T-helper 1 cell treated with Interleukin-12 subunit alpha and Interleukin-12 subunit beta and Interleukin-4 antibody, amounts not matched to agents 30 μg/mL and 1 μg/mL, for 36 hours (primary cell): ENCODE results near the gene PGC.
"Not testable (repeated sequence)": the region's sequence is repeated elsewhere in the genome, so short reads cannot be mapped to it uniquely, and the experiment has no call there.

Experiments
- H3K27ac Mint-ChIP-seq: one replicate; pipeline ENCODE4 v1.8.0; 2021; ENCODE audit warnings: mild to moderate bottlenecking, mixed read lengths
- H3K27me3 Mint-ChIP-seq: one replicate; pipeline ENCODE4 v1.8.0; 2021; ENCODE audit warnings: low read depth, mixed read lengths
- H3K36me3 Mint-ChIP-seq: one replicate; pipeline ENCODE4 v1.8.0; 2021; ENCODE audit warnings: low read depth, mixed read lengths
- H3K4me1 Mint-ChIP-seq: one replicate; pipeline ENCODE4 v1.8.0; 2021; ENCODE audit warnings: low read depth, mixed read lengths
- H3K4me3 Mint-ChIP-seq: one replicate; pipeline ENCODE4 v1.8.0; 2021; ENCODE audit warnings: mild to moderate bottlenecking, moderate library complexity, mixed read lengths
- H3K9me3 Mint-ChIP-seq: one replicate; pipeline ENCODE4 v1.8.0; 2021; ENCODE audit warnings: mixed read lengths

The PGC gene

GRCh38 chr6:41766043-41766664, 19.0 kb upstream of the PGC start:
- not testable (repeated sequence) for H3K9me3 Mint-ChIP-seq, H3K36me3 Mint-ChIP-seq, H3K4me1 Mint-ChIP-seq, H3K27me3 Mint-ChIP-seq, H3K27ac Mint-ChIP-seq, H3K4me3 Mint-ChIP-seq

- no peak overlapping the region for H3K27ac Mint-ChIP-seq
- peaks cover 3% of the 10 kb centered on the region for H3K4me1 Mint-ChIP-seq
- H3K9me3 Mint-ChIP-seq, result no peaks in the 10 kb centered on the region
- no peaks in the 10 kb centered on the region for H3K27me3 Mint-ChIP-seq
- no peak overlapping the region for H3K4me3 Mint-ChIP-seq
- no peaks in the 10 kb centered on the region for H3K36me3 Mint-ChIP-seq
These were observed 16.3 kb upstream of the PGC start for GRCh38 chr6:41763470-41763869.

DNA sequence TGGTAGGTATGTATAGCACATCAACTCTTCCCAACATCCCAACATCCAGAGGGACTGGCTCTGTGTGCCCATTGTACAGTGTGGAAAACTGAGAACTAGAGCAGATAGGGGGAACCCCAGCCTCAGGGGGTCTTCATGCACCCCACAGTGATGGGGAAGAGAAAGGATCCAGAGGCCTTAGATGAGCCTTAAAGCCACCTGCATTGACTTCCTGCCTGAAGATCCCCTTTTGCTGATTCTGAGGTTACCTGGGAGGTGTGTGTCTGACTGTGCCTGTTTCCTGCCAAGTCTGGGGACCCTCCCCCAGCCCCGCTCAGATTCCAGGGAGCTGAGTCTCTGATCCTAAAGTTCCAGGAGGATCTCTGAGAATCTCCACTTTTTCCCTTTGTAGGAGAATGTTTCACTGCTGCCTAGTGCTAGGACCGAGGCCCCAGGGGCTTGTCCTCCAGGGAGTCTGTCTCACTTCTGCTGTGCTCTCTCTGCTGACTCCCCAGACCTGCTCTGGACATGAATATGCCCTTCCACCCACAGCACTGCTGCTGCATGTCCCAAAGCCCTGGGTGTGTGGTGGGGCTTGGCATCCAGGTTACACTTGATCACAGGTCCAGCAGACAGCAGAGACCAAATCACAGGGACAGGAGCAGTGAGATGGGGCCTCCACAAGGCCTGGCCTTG, 12.8 kb upstream of the PGC start:
- H3K9me3 Mint-ChIP-seq, result no peaks in the 10 kb centered on the region
- H3K36me3 Mint-ChIP-seq, result no peaks in the 10 kb centered on the region
- H3K4me3 Mint-ChIP-seq, result no peak overlapping the region
- H3K4me1 Mint-ChIP-seq, result no peaks in the 10 kb centered on the region
- H3K27ac Mint-ChIP-seq, result no peak overlapping the region
- peaks cover 4% of the 10 kb centered on the region for H3K27me3 Mint-ChIP-seq

- Mint-ChIP-seq H3K4me3 (no peak overlapping the region), H3K36me3 (no peaks in the 10 kb centered on the region), H3K4me1 (no peaks in the 10 kb centered on the region)
These were observed 12.1 kb upstream of the PGC start for GRCh38 chr6:41759106-41759904.

GRCh38 chr6:41758641-41759035, 11.4 kb upstream of the PGC start:
- H3K27ac Mint-ChIP-seq, result no peak overlapping the region

More at GRCh38 chr6:41759106-41759904, 12.1 kb upstream of the PGC start:
- no peak overlapping the region for H3K27ac Mint-ChIP-seq
- peaks cover 4% of the 10 kb centered on the region for H3K27me3 Mint-ChIP-seq
- H3K9me3 Mint-ChIP-seq, result no peaks in the 10 kb centered on the region

DNA sequence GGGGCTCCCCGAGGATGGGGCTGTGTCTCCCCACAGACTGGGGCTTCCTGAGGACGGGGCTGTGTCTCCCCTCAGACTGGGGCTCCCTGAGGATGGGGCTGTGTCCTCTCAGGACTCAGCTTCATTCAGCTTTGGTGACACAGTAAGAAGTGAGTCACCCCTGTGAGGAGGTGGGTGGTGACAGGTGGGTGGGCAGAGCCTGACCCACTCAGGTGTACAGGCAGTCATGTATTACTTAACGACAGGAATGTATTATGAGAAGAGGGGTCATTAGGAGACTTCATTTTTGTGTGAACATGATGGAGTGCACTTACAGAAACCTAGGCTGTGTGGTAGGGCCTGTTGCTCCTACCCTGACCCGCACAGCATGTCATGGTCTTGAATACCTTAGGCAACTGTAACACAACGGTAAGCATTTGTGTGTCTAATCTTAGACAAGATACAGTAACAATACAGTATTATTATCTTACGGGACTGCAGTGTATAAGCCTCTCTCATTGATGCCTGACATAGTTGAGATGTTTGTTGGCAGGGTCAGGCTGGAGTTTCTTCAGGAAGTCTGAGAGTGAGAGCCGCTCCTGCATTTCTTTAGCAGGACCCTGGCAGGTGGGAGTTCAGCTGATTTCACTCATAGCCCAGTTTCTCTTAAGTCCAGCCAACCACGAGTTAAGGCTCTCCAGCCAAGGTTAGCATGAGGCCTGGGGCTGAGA, 10.9 kb upstream of the PGC start:
- H3K4me3 Mint-ChIP-seq, result no peak overlapping the region
- no peaks in the 10 kb centered on the region for H3K36me3 Mint-ChIP-seq
- H3K27ac Mint-ChIP-seq, result no peak overlapping the region
- peaks cover 14% of the 10 kb centered on the region for H3K27me3 Mint-ChIP-seq
- H3K9me3 Mint-ChIP-seq, result no peaks in the 10 kb centered on the region
- H3K4me1 Mint-ChIP-seq, result no peaks in the 10 kb centered on the region

More at GRCh38 chr6:41758641-41759035, 11.4 kb upstream of the PGC start:
- Mint-ChIP-seq H3K4me1 (no peaks in the 10 kb centered on the region), H3K36me3 (no peaks in the 10 kb centered on the region), H3K4me3 (no peak overlapping the region), H3K27me3 (peaks cover 9% of the 10 kb centered on the region), H3K9me3 (no peaks in the 10 kb centered on the region)

DNA sequence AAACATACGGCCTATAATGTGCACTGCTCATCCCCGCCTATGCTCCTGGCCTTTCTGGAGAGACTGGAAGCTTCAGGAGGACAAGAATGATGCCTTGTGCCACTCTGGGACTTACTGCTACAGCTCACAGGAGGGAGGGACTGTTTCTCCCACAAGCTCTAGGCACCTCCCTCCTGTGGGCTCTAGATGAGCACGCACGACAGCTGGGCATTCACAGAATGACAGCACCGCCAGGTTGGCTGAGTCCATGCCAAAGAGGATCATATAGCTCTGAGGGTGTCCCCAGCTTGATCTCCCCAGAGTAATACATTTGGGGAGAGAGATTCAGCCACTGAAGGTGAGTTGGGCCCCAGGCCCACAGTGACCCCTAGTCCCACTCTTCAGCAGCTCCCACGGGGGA, 10.1 kb upstream of the PGC start:
- Mint-ChIP-seq H3K27ac (no peak overlapping the region), H3K4me3 (no peak overlapping the region), H3K27me3 (peaks cover 15% of the 10 kb centered on the region), H3K9me3 (no peaks in the 10 kb centered on the region), H3K4me1 (no peaks in the 10 kb centered on the region), H3K36me3 (no peaks in the 10 kb centered on the region)

GRCh38 chr6:41756354-41756753, 9.2 kb upstream of the PGC start:
- Mint-ChIP-seq H3K27me3 (peaks cover 15% of the 10 kb centered on the region), H3K4me3 (no peak overlapping the region), H3K4me1 (no peaks in the 10 kb centered on the region), H3K27ac (no peak overlapping the region), H3K36me3 (no peaks in the 10 kb centered on the region), H3K9me3 (no peaks in the 10 kb centered on the region)

GRCh38 chr6:41755895-41756294, 8.7 kb upstream of the PGC start:
- Mint-ChIP-seq H3K27me3 (peaks cover 15% of the 10 kb centered on the region), H3K4me3 (no peak overlapping the region), H3K9me3 (no peaks in the 10 kb centered on the region), H3K36me3 (no peaks in the 10 kb centered on the region), H3K4me1 (no peaks in the 10 kb centered on the region), H3K27ac (no peak overlapping the region)

DNA sequence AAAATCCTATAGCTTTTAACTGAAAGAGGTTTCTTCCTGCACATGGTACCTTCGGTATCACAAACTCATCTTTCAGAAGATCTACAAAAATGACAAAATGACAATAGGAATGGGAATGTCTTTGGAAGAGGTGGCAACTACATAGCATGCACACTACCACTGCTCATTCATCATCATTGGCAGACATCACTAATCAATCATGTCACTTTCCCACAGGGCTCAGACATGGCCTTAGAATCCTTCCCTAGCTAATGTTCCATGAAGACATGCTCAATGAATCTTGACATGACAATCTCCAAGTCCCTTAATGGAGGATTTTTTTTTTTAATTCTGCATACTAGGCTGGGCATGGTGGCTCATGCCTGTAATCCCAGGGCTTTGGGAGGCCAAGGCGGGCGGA, 3.2 kb upstream of the PGC start:
- H3K9me3 Mint-ChIP-seq, result no peaks in the 10 kb centered on the region
- no peak overlapping the region for H3K4me3 Mint-ChIP-seq
- H3K27ac Mint-ChIP-seq, result no peak overlapping the region
- peaks cover 19% of the 10 kb centered on the region for H3K27me3 Mint-ChIP-seq
- no peaks in the 10 kb centered on the region for H3K4me1 Mint-ChIP-seq
- no peaks in the 10 kb centered on the region for H3K36me3 Mint-ChIP-seq

- no peak overlapping the region for H3K4me3 Mint-ChIP-seq
- H3K9me3 Mint-ChIP-seq, result no peaks in the 10 kb centered on the region
- no peak overlapping the region for H3K27ac Mint-ChIP-seq
- H3K27me3 Mint-ChIP-seq, result peaks cover 11% of the 10 kb centered on the region
- no peaks in the 10 kb centered on the region for H3K4me1 Mint-ChIP-seq
- no peaks in the 10 kb centered on the region for H3K36me3 Mint-ChIP-seq
These were observed 1.3 kb upstream of the PGC start for GRCh38 chr6:41748542-41748941.

GRCh38 chr6:41748102-41748477, 893 bp upstream of the PGC start:
- Mint-ChIP-seq H3K4me3 (no peak overlapping the region), H3K36me3 (no peaks in the 10 kb centered on the region), H3K27ac (no peak overlapping the region), H3K4me1 (no peaks in the 10 kb centered on the region), H3K27me3 (peaks cover 8% of the 10 kb centered on the region), H3K9me3 (no peaks in the 10 kb centered on the region)

DNA sequence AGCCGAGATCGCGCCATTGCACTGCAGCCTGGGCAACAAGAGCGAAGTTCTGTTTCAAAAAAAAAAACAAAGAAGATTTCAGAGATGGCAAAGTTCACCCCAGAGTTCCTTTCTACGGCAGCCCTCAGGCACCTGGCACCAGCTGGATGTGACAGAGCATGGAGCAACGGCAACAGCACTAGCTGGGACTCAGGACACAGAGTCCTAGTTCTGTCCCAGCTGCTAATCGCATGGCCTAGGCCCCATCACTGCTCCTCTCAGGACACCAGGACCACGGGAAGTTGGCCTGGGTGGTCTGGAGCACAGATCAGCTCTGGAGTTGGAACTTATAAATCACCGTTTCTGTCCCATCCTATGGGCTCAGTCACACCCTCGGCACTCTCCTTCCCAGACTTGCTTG, 1.1 kb downstream of the PGC start:
- H3K27ac Mint-ChIP-seq, result no peak overlapping the region
- no peaks in the 10 kb centered on the region for H3K9me3 Mint-ChIP-seq
- no peaks in the 10 kb centered on the region for H3K4me1 Mint-ChIP-seq
- H3K4me3 Mint-ChIP-seq, result no peak overlapping the region
- peaks cover 6% of the 10 kb centered on the region for H3K27me3 Mint-ChIP-seq
- H3K36me3 Mint-ChIP-seq, result no peaks in the 10 kb centered on the region

DNA sequence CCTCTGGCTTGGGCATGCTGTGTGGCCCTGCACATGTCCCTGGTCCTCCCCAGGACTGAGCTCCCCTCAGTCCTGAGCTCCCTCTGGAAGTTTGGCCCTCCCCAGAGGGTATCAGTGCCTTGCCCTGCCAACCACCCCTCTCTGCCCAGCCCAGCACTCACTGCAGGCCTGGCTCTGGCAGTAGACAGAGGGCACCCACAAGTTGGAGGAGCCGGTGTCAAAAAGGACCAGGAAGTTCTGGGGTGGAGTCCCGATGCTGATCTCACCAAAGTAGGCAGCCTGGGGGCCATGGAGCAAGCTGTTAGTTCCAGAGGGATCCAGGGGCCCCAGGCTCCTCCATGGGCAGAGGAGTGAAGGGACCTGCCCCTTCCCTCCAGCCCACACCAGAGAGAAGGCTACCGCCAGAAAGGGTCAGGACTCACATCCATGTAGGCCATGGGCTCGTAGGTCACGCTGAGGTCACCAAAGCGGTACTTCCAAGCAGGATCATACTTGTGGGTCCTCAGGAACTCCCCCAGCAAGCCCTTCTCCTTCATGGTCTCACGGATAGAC, 2.9 kb downstream of the PGC start:
- H3K27ac Mint-ChIP-seq, result no peak overlapping the region
- H3K4me1 Mint-ChIP-seq, result no peaks in the 10 kb centered on the region
- no peaks in the 10 kb centered on the region for H3K9me3 Mint-ChIP-seq
- H3K36me3 Mint-ChIP-seq, result no peaks in the 10 kb centered on the region
- no peaks in the 10 kb centered on the region for H3K27me3 Mint-ChIP-seq
- no peak overlapping the region for H3K4me3 Mint-ChIP-seq
